Stimulated activated naive CD4-positive, alpha-beta T cell (primary cell): ENCODE measurements around the gene FOXP4.

Experiments used
- DNase-seq, 6 experiments: peaks; one replicate each; lab custom pipeline; 2025; lab: John Stamatoyannopoulos, UW

FOXP4 gene

DNA sequence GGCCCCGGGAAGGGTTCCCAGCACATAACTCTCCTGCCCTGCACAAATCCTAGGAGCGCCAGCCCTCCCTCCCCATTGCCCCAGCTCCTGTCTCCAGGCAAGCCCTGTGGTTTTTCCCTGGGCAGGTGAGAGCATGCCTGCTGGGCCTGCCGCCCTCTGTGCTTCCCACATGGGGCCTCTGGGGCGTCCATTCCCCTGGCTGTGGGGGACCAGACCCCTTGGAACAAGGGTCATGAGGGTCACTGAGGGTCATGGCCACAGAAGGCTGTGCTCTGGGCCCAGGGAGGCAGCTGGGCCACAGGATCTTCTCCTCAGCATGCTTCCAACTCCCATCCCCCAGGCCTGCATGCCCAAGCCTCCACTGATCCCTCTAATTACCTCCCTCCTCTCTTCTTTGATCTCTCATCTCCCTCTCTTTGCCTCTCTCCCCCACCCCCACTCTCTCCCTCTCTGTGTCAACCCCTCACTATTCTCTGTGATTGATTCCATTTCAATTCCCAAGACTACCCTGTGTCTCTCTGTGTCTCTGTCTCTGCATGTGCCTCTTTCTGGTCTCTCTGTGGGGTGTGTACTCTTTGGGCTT, 98.2 kb downstream of the FOXP4 start:
- no peak for DNase-seq

DNA sequence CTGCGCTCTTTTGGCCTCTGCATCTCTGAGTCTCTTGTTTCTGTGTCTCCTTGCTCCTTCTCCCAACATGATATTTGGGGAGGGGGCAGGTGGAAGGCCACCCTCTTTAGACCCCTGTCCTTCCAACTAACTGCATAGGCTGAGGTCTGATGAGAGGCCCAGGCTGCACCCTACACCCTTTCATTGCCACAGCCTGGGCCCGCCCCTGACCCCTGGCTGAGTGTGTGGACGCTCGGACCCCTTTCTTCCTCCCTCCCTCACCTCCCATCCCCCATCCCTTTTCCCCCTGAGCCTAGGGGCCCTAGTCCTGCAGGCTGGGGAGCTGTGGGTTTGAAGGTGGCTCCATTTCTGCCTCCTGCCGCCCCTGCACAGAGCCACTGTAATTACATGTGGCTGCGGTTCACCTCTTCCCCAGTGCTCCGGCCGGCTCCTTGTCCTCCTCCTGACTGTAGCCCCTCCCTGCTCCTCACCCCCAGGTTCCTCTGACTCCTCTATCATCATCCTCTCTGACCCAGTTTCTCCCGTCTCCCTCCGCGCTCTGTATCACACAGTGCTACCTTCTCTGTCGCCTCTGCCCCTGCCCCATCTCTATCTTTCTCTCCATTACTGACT, 98.9 kb downstream of the FOXP4 start:
- no peak for DNase-seq

DNA sequence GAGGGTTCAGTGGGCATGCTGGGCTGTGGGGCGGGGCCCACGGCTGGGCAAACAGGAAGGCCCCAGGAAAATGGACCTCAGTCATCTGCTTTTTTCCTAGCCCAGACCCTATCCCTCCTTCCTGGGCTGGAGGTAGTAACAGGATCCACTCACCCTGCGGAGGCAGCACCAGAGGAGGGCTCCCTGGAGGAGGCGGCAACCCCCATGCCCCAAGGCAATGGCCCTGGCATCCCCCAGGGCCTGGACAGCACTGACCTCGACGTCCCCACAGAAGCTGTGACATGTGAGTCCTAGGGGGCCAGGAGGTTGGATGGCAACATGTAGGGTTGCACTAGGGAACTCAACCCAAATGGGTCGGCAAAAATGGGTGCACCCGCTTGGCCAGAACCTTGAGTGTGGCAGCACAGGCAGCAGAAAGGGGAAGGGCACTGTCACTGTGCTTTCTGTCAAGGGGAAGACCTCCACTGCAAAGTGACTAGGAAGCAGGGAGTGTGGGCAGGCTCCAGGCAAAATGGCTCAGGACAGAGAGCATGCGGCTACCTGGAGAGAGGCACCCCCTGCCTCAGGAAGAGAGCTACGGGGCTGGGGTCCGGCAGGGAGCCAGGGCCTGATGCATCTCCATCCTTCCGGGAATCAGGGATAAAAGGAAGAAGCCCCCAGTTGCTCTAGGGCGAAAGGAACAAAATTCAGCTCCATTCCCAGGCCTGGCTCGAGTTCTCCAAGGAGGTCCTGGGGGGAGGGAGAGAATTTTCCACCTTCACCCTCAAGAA, 100.0 kb downstream of the FOXP4 start:
- DNase-seq: no peak

DNA sequence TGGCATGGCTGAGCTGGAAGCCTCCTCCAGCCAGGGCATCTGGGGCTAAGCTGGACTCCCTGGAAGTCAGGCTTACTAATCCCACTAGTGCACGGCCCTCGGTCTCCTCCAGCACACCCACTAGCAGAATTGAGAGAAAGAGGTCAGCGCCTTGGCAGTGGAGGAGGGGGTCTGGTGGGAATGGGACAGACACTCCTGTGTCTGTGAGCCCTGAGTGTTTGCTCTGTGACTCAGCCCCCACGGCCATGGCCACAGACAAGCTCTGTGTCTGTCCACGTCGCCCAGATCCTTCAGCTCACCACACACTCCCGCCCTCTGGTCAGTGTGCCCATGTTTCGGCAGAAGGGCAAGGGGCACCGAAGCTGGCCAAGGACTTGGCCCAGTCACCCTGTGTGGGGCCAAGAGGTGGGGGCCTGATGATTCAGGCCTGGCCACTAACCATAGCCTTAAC, 100.9 kb downstream of the FOXP4 start:
- DNase-seq: no peak

DNA sequence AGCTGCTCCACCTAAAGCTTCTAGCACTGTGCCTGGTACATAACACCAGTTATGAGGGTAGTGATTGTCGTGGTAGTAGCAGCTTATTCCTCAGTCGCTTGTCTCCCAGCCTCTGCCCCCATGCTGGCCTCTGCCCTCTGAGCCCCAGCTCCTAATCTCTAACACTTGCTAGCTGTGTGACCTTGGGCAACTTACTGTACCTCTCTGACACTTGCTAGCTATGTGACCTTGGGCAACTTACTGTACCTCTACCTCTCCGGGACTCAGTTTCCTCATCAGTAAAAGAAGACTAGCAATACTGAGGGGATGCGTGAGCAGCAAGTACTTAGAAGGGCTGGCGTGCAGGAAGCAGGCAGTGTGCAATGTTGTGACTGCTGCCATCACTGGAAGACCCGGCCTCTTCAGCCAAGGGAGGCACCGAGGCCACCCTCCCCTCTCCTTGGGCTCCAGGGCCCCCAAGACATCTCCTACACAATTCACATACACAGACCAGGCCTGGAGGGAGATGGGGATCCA, 101.9 kb downstream of the FOXP4 start:
- DNase-seq: no peak

DNA sequence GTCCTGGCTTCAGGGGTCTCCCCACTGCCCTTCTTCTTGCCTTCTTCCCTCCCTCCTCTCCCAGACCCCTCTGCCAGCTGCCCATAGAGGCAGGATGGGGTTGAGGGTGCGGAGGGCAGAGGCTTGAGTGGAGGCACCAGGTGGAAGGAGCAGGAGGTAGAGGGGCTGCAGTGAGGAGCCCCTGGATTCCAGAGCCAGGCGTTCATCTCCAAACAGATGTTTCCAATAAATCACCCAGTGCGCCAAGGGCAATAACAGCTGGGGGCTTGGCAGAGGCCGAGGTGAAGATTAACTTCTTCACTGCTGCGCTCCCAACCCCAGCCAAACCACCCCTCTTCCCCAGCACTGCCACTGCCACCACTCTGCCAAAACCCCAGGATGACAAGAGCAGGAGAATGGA, 102.7 kb downstream of the FOXP4 start:
- DNase-seq: no peak

DNA sequence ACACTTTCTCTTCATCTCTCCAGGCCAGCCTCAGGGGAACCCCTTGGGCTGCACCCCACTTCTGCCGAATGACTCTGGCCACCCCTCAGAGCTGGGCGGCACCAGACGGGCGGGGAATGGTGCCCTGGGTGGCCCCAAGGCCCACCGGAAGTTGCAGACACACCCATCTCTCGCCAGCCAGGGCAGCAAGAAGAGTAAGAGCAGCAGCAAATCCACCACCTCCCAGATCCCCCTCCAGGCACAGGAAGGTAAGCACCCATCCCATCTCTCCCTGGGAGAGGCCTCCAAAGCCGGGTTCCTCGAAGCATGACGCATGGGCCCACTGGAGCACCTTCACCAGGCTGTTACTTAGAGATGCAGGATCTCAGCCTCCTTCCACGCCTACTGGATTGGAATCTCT, 103.4 kb downstream of the FOXP4 start:
- DNase-seq: no peak

DNA sequence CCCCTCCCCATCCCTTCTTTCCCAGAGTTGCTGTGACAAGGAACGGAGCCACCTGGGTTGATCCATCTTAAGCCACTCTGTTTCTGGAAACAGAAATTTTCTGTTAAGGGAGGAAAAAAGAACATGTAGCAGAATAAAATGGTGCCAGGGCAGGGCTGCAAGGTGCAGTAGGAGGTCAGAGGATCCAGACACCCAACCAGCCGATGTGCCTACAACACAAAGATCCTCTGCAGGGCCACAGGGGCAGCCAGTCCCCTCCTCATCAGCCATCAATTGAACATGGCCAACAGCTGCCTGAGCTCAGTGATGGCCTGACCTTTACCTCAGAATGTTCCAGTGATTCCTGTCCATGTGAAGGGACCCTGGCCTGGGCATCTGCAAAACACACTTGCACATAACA, 103.9 kb downstream of the FOXP4 start:
- no peak for DNase-seq

DNA sequence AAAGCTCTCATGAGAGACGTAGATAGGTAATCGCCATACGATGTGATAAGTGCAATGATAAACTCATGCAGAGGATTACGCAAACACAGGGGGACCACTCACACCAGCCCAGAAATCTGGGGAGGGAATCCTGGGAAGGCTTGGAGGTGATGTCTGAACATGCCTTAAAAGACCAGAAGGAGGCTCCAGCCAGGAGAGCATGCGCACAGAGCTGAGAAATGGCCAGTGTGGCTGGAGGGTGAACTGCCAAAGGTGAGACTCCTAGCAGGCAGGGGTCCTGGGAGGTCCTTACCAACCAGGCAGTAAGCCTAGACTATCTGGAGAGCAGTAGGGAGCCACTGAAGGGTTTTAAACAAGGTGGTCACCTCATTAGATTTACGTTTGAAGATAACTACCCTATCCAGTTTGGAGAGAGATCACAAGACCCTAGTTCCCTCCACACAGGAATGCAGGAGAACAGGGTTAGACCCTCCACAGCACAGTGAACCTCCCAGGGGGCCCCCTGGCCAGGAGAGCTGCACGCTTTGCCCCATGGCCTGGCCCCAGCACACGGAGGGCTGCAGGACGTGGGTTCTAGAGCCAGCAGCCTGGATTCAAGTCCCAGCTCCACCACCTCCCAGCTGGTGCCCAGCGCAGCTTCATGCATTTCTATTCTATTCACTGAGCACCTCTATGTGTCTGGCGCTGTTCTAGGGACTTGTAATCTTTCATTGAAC, 105.2 kb downstream of the FOXP4 start:
- DNase-seq: no peak
